Esophagus squamous epithelium (tissue), 5 donors: ENCODE measurements around the gene SLC19A1. TPM values are rescaled to one million over a fixed set of nuclear protein-coding genes. Genes with fewer than 3 reads are reported as not detected.

Source experiments
- DNase-seq: peaks from one replicate; lab custom pipeline; 2025; lab: John Stamatoyannopoulos, UW
- H3K27ac ChIP-seq, 4 donors: fragments of 200-600 bp; sonication (generic); one replicate each; pipeline ENCODE4 v1.5.1; 2016 to 2019; ENCODE audit warnings: mild to moderate bottlenecking in 1 of 4
- H3K27me3 ChIP-seq, 4 donors: fragments of 200-600 bp; sonication (generic); 1 replicate in 3 of 4; 2 replicates in 1 of 4; pipeline versions ENCODE4 v1.5.1 to v1.6.0; 2017 to 2021; ENCODE audit warnings: antibody characterized with exemption in 1 of 4
- H3K36me3 ChIP-seq, 3 donors: fragments of 200-600 bp; sonication (generic); one replicate each; pipeline ENCODE4 v1.5.1; 2016 to 2019
- H3K4me1 ChIP-seq, 3 donors: fragments of 200-600 bp; sonication (generic); one replicate each; pipeline ENCODE4 v1.5.1; 2017 to 2019
- H3K4me3 ChIP-seq, 4 donors: fragments of 200-600 bp; sonication (generic); 1 replicate in 3 of 4; 2 replicates in 1 of 4; pipeline ENCODE4 v1.5.1; 2016 to 2019; ENCODE audit warnings: mild to moderate bottlenecking in 2 of 4, moderate library complexity in 1 of 4
- H3K9me3 ChIP-seq, 3 donors: fragments of 200-600 bp; sonication (generic); one replicate each; pipeline ENCODE4 v1.5.1; 2016 to 2019
- POLR2A ChIP-seq, 4 donors: fragments of 450-650 bp; IDR thresholded peaks; one replicate each; pipeline ENCODE4 v1.6.1; 2017; ENCODE audit warnings: antibody characterized with exemption in 4 of 4, mild to moderate bottlenecking in 4 of 4, moderate library complexity in 3 of 4
- WGBS, 2 donors: methylation state at CpG; one replicate each; pipeline ENCODE4 v1.1.5; 2018; 5-methylcytosine and 5-hydroxymethylcytosine counted together
- intact Hi-C: fragments of 100-400 bp; cut with DNase I; formaldehyde crosslinking; loops from one replicate; pipeline ENCODE4 v1.15.0; 2022
- total RNA-seq, 4 donors: library from RNA; depleted of rRNA; stranded (reverse); fragments of >200 nt; gene quantifications; one replicate each; pipeline ENCODE4 v1.1.0, GENCODE V29; 2016
- TF ChIP-seq, protein P1 (sequence below), 6 experiments: fragments of 450-650 bp in 4 of 6; fragments of 200-600 bp in 2 of 6; sonication (generic) in 2 of 6; IDR thresholded peaks; one replicate each; pipeline ENCODE4 v1.5.1; 2016 to 2019; ENCODE audit warnings: antibody characterized with exemption in 6 of 6, mild to moderate bottlenecking in 4 of 6, moderate library complexity in 4 of 6
- donor health status: DM: yes; HTN: yes; CAD: no.

Gene SLC19A1
- total RNA-seq, 4 donors from 2014 or later: 1.6 to 4.6 (median 2.9) TPM

DNA sequence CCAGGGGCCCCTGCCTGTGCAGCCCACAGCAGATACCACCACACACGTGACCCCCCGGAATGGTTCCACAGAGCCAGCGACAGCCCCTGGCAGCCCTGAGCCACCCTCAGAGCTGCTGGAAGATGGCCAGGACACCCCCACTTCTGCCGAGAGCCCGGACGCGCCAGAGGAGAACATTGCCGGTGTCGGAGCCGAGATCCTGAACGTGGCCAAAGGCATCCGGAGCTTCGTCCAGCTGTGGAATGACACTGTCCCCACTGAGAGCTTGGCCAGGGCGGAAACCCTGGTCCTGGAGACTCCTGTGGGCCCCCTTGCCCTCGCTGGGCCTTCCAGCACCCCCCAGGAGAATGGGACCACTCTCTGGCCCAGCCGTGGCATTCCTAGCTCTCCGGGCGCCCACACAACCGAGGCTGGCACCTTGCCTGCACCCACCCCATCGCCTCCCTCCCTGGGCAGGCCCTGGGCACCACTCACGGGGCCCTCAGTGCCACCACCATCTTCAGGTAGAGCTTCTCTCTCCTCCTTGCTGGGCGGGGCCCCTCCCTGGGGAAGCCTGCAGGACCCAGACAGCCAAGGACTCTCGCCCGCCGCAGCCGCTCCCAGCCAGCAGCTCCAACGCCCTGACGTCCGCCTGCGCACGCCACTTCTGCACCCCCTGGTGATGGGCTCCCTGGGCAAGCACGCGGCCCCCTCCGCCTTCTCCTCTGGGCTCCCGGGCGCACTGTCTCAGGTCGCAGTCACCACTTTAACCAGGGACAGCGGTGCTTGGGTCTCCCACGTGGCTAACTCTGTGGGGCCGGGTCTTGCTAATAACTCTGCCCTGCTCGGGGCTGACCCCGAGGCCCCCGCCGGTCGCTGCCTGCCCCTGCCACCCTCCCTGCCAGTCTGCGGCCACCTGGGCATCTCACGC is 86.3 kb downstream of the SLC19A1 start:
- peak overlapping the region; percentile 12 to 57 (median 38) for H3K4me3 ChIP-seq
- 33 to 73% methylated on average over 5 to 22 of the region's 47 CpGs for WGBS, 2 donors
- intact Hi-C loops: no loop called here
- H3K4me1 ChIP-seq: peaks cover 29 to 74% (median 39%) of the 10 kb centered on the region in 3 donors
- H3K27me3 ChIP-seq: peaks cover 0 to 45% (median 0%) of the 10 kb centered on the region in 4 donors
- TF ChIP-seq POLR2A (IDR thresholded peaks at IDR 0.05): no peak
- TF ChIP-seq, protein P1, sequence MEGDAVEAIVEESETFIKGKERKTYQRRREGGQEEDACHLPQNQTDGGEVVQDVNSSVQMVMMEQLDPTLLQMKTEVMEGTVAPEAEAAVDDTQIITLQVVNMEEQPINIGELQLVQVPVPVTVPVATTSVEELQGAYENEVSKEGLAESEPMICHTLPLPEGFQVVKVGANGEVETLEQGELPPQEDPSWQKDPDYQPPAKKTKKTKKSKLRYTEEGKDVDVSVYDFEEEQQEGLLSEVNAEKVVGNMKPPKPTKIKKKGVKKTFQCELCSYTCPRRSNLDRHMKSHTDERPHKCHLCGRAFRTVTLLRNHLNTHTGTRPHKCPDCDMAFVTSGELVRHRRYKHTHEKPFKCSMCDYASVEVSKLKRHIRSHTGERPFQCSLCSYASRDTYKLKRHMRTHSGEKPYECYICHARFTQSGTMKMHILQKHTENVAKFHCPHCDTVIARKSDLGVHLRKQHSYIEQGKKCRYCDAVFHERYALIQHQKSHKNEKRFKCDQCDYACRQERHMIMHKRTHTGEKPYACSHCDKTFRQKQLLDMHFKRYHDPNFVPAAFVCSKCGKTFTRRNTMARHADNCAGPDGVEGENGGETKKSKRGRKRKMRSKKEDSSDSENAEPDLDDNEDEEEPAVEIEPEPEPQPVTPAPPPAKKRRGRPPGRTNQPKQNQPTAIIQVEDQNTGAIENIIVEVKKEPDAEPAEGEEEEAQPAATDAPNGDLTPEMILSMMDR (IDR thresholded peaks at IDR 0.05): no peak
- H3K9me3 ChIP-seq: no peaks in the 10 kb centered on the region
- peak overlapping the region; percentile 8 to 67 (median 61) for H3K27ac ChIP-seq
- DNase-seq: no peak
- peaks cover 0 to 11% (median 0%) of the 10 kb centered on the region in 3 donors for H3K36me3 ChIP-seq

DNA sequence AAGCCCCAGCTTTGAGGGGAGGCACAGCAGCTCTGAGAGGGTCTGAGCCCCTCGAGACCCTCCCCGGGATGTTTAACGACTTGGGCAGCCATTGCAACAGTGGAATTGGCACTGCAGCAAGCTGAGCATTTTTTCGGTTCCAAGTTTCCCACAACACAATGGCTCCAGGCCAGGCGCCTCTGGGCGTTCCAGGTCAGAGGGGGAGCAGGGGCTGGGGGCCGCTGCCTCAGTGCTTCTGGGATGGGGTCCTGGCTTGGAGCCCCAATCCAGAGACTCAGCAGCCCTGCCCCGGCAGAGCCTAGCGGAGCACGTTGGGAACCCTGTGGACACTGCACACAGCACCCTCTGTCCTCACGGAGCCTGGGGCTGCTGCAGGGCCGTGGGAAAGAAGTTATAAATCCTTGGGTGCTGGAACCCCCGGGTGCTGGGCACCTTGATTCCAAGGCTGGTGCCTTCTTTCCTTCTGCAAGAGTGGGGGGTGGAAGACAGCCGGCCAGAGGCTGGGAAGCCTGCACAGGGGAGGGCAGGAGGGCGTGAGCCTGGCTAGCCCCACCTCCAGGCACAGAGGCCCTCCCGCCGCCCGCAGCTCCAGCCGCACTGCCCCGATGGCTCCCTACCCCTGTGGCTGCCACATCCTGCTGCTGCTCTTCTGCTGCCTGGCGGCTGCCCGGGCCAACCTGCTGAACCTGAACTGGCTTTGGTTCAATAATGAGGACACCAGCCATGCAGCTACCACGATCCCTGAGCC is 87.1 kb downstream of the SLC19A1 start:
- peaks cover 0 to 6% (median 0%) of the 10 kb centered on the region in 3 donors for H3K36me3 ChIP-seq
- H3K27ac ChIP-seq: peak overlapping the region; percentile 8 to 68 (median 66)
- 5 to 20% methylated on average over 3 to 8 of the region's 23 CpGs for WGBS, 2 donors
- no peak for DNase-seq
- TF ChIP-seq POLR2A (IDR thresholded peaks at IDR 0.05): no peak
- TF ChIP-seq, protein P1 (IDR thresholded peaks at IDR 0.05): no peak
- H3K4me3 ChIP-seq: peak overlapping the region; percentile 12 to 57 (median 38)
- peaks cover 0 to 45% (median 0%) of the 10 kb centered on the region in 4 donors for H3K27me3 ChIP-seq
- intact Hi-C loops: no loop called here
- peaks cover 32 to 78% (median 40%) of the 10 kb centered on the region in 3 donors for H3K4me1 ChIP-seq
- H3K9me3 ChIP-seq: no peaks in the 10 kb centered on the region

DNA sequence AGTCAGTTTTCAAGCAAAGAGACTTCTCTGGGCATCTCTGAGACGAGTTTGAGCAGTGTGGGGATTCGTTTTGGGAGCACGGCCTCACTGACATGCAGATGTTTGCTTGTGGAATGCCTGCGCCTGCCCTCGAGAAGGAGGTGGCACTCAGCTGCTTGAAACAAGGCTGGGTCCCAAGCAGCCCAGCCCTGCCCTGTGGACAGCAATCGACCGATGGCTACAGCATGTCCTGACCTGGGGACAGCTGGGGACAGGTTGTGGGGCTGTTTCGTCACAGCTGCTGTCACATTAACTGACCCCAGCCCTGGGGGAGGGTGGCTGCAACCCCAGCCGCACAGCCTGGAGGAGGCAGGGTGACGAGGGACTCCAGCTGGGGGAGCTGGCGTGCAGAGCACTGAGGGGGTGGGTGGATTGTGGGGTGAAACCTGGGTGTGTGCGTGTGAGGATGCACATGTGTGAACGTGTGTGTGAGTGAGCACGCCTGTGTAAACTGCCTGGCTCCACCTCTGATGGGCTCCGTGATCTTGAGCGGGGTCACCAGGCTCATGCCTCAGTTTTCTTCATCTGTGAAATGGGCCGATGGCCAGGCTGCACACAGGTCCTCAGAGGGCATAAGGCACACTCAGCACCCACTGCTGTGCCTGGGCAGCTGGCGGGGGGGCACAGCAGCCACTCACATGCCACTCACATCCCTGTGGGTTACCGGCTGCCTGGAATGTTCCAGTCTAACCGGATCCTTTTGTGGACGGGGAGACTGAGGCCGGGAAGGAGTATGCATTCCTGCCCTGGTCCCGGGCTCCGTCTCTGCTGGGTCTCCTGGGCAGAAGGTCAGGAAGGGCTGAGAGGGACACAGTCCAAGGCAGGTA is 87.9 kb downstream of the SLC19A1 start:
- Histone ChIP-seq H3K27ac (peak overlapping the region; percentile 64 to 68 (median 66)), H3K4me3 (peak overlapping the region in 3 of 4 donors; percentile 37 to 57 (median 40))
- 40 to 44% methylated on average over 6 to 13 of the region's 24 CpGs for WGBS, 2 donors

GRCh38 chr21:45453308-45453950 is 88.8 kb downstream of the SLC19A1 start:
- DNase-seq: no peak
- WGBS, 2 donors: 30 to 63% methylated on average over 10 to 13 of the region's 13 CpGs
- no peak for TF ChIP-seq POLR2A (IDR thresholded peaks at IDR 0.05)
- TF ChIP-seq, protein P1 (IDR thresholded peaks at IDR 0.05): no peak
- Histone ChIP-seq H3K36me3 (no peaks in the 10 kb centered on the region), H3K4me3 (no peak overlapping the region), H3K27me3 (peaks cover 0 to 55% (median 0%) of the 10 kb centered on the region in 4 donors), H3K9me3 (no peaks in the 10 kb centered on the region), H3K27ac (peak overlapping the region; percentile 64 to 68 (median 66)), H3K4me1 (peaks cover 40 to 87% (median 52%) of the 10 kb centered on the region in 3 donors)
- intact Hi-C loops: no loop called here

More for the DNA sequence above, 87.9 kb downstream of the SLC19A1 start:
- DNase-seq: no peak
- TF ChIP-seq, protein P1 (IDR thresholded peaks at IDR 0.05): no peak
- no peak for TF ChIP-seq POLR2A (IDR thresholded peaks at IDR 0.05)
- no peaks in the 10 kb centered on the region for H3K9me3 ChIP-seq
- peaks cover 0 to 49% (median 0%) of the 10 kb centered on the region in 4 donors for H3K27me3 ChIP-seq
- peaks cover 35 to 84% (median 46%) of the 10 kb centered on the region in 3 donors for H3K4me1 ChIP-seq
- no peaks in the 10 kb centered on the region for H3K36me3 ChIP-seq
- intact Hi-C loops: no loop called here
